BE2C (cell line): ENCODE data around the gene ETV6.

Source experiments
- DNase-seq: peaks from one replicate; pipeline ENCODE4 v3.0.0-alpha.2; 2020
- H3K27me3 ChIP-seq: fragments of 250-450 bp; sonication (Bioruptor Pico); 2 replicates; pipeline ENCODE4 v1.5.1; 2020; ENCODE audit warnings: mild to moderate bottlenecking
- H3K36me3 ChIP-seq: fragments of 250-450 bp; sonication (Bioruptor Pico); 2 replicates; pipeline ENCODE4 v1.5.1; 2020; ENCODE audit warnings: mild to moderate bottlenecking
- H3K4me1 ChIP-seq: fragments of 250-450 bp; sonication (Bioruptor Pico); 2 replicates; pipeline ENCODE4 v1.5.1; 2020
- H3K4me3 ChIP-seq: 2 replicates; pipeline ENCODE4 v1.5.1; 2011; ENCODE audit warnings: low read depth, low read length
- H3K9me3 ChIP-seq: fragments of 250-450 bp; sonication (Bioruptor Pico); 2 replicates; pipeline ENCODE4 v1.5.1; 2020
- TF ChIP-seq, protein P1 (sequence below): IDR thresholded peaks from 2 replicates; pipeline ENCODE4 v1.5.1; 2012; ENCODE audit warnings: mild to moderate bottlenecking, low read depth, low read length

ETV6 gene

GRCh38 chr12:11839091-11839641 is 189.7 kb downstream of the ETV6 start:
- peaks cover 13% of the 10 kb centered on the region for H3K4me1 ChIP-seq
- H3K27me3 ChIP-seq = no peaks in the 10 kb centered on the region
- no peak overlapping the region for H3K4me3 ChIP-seq
- TF ChIP-seq, protein P1, sequence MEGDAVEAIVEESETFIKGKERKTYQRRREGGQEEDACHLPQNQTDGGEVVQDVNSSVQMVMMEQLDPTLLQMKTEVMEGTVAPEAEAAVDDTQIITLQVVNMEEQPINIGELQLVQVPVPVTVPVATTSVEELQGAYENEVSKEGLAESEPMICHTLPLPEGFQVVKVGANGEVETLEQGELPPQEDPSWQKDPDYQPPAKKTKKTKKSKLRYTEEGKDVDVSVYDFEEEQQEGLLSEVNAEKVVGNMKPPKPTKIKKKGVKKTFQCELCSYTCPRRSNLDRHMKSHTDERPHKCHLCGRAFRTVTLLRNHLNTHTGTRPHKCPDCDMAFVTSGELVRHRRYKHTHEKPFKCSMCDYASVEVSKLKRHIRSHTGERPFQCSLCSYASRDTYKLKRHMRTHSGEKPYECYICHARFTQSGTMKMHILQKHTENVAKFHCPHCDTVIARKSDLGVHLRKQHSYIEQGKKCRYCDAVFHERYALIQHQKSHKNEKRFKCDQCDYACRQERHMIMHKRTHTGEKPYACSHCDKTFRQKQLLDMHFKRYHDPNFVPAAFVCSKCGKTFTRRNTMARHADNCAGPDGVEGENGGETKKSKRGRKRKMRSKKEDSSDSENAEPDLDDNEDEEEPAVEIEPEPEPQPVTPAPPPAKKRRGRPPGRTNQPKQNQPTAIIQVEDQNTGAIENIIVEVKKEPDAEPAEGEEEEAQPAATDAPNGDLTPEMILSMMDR = no peak
- no peaks in the 10 kb centered on the region for H3K36me3 ChIP-seq
- H3K9me3 ChIP-seq = no peaks in the 10 kb centered on the region
- no peak for DNase-seq

DNA sequence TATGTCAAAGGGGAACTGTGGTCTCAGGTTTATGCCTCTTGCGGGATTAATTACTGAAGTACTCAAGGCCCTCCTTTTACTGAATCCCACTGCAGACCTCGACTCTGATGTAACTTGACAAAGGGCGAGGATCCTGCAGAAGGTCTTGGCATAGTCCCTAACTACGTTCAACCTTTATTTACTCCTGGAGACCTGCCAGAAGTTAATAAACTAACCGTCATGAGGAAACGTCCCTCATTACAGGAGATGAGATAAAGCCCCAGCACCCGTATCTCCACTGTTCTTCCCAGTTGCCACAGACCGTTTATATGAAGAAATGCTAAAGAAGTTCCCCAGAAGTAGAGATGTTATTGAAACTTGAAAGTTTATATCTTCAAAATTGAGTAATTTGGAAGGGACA is 190.9 kb downstream of the ETV6 start:
- Histone ChIP-seq H3K9me3 (no peaks in the 10 kb centered on the region), H3K27me3 (no peaks in the 10 kb centered on the region), H3K36me3 (no peaks in the 10 kb centered on the region), H3K4me1 (peaks cover 13% of the 10 kb centered on the region), H3K4me3 (no peak overlapping the region)
- DNase-seq = no peak
- TF ChIP-seq, protein P1 = no peak

DNA sequence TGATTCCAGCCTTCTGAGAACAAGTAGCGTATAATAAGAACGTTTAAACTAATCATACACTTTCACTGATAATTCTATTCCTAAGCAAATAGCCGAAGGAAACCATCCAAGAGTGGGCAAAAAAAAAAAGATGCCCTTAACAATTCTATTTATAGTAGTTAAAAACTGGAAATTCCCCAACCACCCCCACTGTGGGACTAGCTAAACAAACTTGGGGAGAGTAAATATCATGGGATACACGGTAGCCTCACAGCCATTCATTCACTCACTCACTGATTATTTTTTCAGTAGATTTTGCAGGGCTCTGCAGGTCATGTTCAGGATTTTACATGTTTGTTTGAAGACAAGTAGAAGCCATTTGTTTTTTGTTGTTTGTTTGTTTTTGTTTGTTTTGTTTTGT is 197.0 kb downstream of the ETV6 start:
- TF ChIP-seq, protein P1 = no peak
- no peaks in the 10 kb centered on the region for H3K9me3 ChIP-seq
- DNase-seq = no peak
- no peaks in the 10 kb centered on the region for H3K27me3 ChIP-seq
- no peaks in the 10 kb centered on the region for H3K36me3 ChIP-seq
- H3K4me1 ChIP-seq = no peaks in the 10 kb centered on the region
- no peak overlapping the region for H3K4me3 ChIP-seq

DNA sequence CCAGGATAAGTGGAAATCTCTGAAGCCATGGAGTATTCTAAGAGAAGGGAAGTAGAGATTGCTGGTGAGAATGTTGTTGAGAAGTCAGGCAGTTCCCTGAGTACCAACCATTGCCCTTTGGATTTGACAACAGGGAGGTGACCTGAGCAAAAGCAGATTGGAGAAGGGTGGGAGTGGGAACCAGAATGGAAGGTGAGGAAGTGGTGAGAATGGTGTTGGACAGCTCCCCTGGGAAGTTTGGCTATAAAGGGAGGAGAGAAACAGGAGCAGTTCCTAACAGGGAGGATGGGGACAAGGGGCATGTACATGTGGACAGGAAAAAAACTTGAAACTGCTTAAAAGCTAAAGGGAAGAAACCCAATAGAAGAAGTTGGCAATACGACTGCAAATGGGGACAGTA is 198.1 kb downstream of the ETV6 start:
- no peak for DNase-seq
- TF ChIP-seq, protein P1 = no peak
- H3K9me3 ChIP-seq = no peaks in the 10 kb centered on the region
- H3K27me3 ChIP-seq = no peaks in the 10 kb centered on the region
- no peaks in the 10 kb centered on the region for H3K4me1 ChIP-seq
- H3K4me3 ChIP-seq = no peak overlapping the region
- H3K36me3 ChIP-seq = no peaks in the 10 kb centered on the region

DNA sequence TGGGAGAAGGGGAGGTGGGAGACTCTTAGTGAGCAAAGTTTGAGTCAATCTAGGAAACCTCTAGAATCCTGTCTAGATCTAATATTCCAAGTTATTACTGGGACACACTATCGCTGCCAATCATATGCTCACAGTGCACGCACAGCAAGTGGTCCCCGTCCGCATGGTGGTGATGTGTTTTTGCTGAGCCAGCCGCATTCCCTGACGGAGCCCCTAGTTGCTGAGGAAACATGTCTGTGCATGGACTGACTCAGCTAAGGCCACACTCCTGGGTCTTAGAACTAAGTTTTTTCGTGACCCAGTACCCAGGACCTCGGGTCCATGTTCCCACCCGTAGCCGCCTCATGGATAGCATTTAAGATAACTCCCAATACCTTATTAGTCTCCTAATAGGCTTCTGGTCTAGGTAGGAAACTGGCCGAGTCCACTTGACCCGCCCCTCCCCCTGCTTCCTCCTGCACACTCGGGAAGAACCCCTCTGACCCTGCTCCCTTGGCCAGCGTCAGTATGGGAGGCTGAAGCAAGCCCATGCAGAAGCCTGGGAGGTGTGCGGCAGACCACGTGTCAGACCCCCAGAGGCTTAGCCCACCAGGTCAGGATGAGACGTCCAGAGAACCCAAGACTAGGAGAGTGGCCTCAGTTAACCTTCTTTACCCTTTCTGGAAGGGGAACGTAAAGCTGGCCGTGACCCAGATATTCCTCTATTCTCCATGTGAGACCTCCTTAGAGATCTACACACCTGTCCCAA is 200.5 kb downstream of the ETV6 start:
- TF ChIP-seq, protein P1 = no peak
- DNase-seq = no peak
- Histone ChIP-seq H3K9me3 (no peaks in the 10 kb centered on the region), H3K4me1 (no peaks in the 10 kb centered on the region), H3K4me3 (no peak overlapping the region), H3K36me3 (no peaks in the 10 kb centered on the region), H3K27me3 (no peaks in the 10 kb centered on the region)

DNA sequence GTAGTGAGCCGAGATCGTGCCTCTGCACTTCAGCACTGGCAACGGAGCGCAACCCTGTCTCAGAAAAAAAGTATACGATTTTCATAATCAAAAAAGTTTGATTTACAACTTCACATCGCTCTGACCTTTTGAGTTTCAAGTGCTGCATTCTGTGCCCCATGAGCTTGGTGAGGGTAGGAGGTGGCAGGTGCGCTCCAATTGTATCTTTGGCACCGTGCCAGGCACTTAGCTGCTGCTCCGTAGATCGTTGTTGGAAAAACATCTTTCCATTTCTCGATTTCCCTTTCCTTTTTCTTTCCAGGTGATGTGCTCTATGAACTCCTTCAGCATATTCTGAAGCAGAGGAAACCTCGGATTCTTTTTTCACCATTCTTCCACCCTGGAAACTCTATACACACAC is 203.7 kb downstream of the ETV6 start:
- no peak overlapping the region for H3K4me3 ChIP-seq
- no peak for DNase-seq
- H3K9me3 ChIP-seq = no peaks in the 10 kb centered on the region
- H3K27me3 ChIP-seq = no peaks in the 10 kb centered on the region
- H3K36me3 ChIP-seq = no peaks in the 10 kb centered on the region
- no peaks in the 10 kb centered on the region for H3K4me1 ChIP-seq
- TF ChIP-seq, protein P1 = no peak
